WTC11 (cell line): ENCODE results near the gene CEP104. TPM values are rescaled to one million over a fixed set of nuclear protein-coding genes. Genes with fewer than 3 reads are reported as not detected.

ENCODE experiments used
- ATAC-seq: fragments of 200-7000 bp; cut with Tn5 transposase; 2 replicates; pipeline ENCODE4 v1.10.0; 2021; ENCODE audit warnings: mild to moderate bottlenecking, moderate library complexity
- CTCF ChIA-PET: fragments of 300-600 bp; sonication (Branson Sonifier 250); formaldehyde crosslinking; loops from one replicate; lab custom pipeline; 2021; ENCODE audit warnings: antibody characterized with exemption; lab: Charles Lee
- POLR2A ChIA-PET: fragments of 350-600 bp; sonication (Branson Sonifier 250); formaldehyde crosslinking; loops from one replicate; lab custom pipeline; 2021; ENCODE audit warnings: antibody characterized with exemption; lab: Charles Lee
- DNase-seq: peaks from one replicate; pipeline ENCODE4 v3.0.0; 2021; ENCODE audit warnings: low spot score
- H3K27ac Mint-ChIP-seq: 2 replicates; pipeline ENCODE4 v1.8.0; 2021; ENCODE audit warnings: mixed read lengths
- H3K27me3 Mint-ChIP-seq: 2 replicates; pipeline ENCODE4 v1.8.0; 2021; ENCODE audit warnings: low read depth, mild to moderate bottlenecking, moderate library complexity, mixed read lengths
- H3K36me3 Mint-ChIP-seq: 2 replicates; pipeline ENCODE4 v1.8.0; 2021; ENCODE audit warnings: mixed read lengths
- H3K4me1 Mint-ChIP-seq: 2 replicates; pipeline ENCODE4 v1.8.0; 2022; ENCODE audit warnings: mixed read lengths
- H3K4me3 Mint-ChIP-seq: 2 replicates; pipeline ENCODE4 v1.8.0; 2021; ENCODE audit warnings: mild to moderate bottlenecking, moderate library complexity, mixed read lengths
- H3K9me3 Mint-ChIP-seq: 2 replicates; pipeline ENCODE4 v1.8.0; 2021; ENCODE audit warnings: mixed read lengths
- CBFB ChIP-seq: sonication (generic); formaldehyde crosslinking; IDR thresholded peaks from 2 replicates; pipeline ENCODE4 v1.8.1; 2022; ENCODE audit warnings: mild to moderate bottlenecking, low read depth, missing genetic modification reagents
- CREB1 ChIP-seq: sonication (generic); formaldehyde crosslinking; IDR thresholded peaks from 2 replicates; pipeline ENCODE4 v1.8.0; 2023; ENCODE audit warnings: mild to moderate bottlenecking, missing genetic modification reagents
- ERG ChIP-seq: fragments of 250-450 bp; sonication (Bioruptor Pico); IDR thresholded peaks from 2 replicates; pipeline ENCODE4 v1.8.0; 2021; ENCODE audit warnings: mild to moderate bottlenecking
- ESRRA ChIP-seq: sonication (generic); formaldehyde crosslinking; IDR thresholded peaks from 2 replicates; pipeline ENCODE4 v1.8.1; 2022; ENCODE audit warnings: mild to moderate bottlenecking, missing genetic modification reagents, borderline replicate concordance
- FOXK1 ChIP-seq: sonication (generic); formaldehyde crosslinking; IDR thresholded peaks from 2 replicates; pipeline ENCODE4 v1.8.0; 2022; ENCODE audit warnings: mild to moderate bottlenecking, moderate library complexity, missing genetic modification reagents
- FOXP1 ChIP-seq: sonication (generic); formaldehyde crosslinking; IDR thresholded peaks from 2 replicates; pipeline ENCODE4 v1.8.0; 2022; ENCODE audit warnings: missing genetic modification reagents, mild to moderate bottlenecking, moderate library complexity, borderline replicate concordance
- HMGXB4 ChIP-seq: sonication (generic); formaldehyde crosslinking; IDR thresholded peaks from 2 replicates; pipeline ENCODE4 v1.8.1; 2023; ENCODE audit warnings: mild to moderate bottlenecking, moderate library complexity, missing genetic modification reagents
- JUN ChIP-seq: sonication (generic); formaldehyde crosslinking; IDR thresholded peaks from 2 replicates; pipeline ENCODE4 v1.8.0; 2023; ENCODE audit warnings: mild to moderate bottlenecking, missing genetic modification reagents
- MYBL2 ChIP-seq: sonication (generic); formaldehyde crosslinking; IDR thresholded peaks from 2 replicates; pipeline ENCODE4 v1.8.1; 2023; ENCODE audit warnings: mild to moderate bottlenecking, moderate library complexity, missing genetic modification reagents
- NFATC4 ChIP-seq: fragments of 250-450 bp; sonication (Bioruptor Pico); IDR thresholded peaks from 2 replicates; pipeline ENCODE4 v1.9.0; 2021; ENCODE audit warnings: mild to moderate bottlenecking
- NR2C2 ChIP-seq: sonication (generic); formaldehyde crosslinking; IDR thresholded peaks from 2 replicates; pipeline ENCODE4 v1.8.0; 2022; ENCODE audit warnings: mild to moderate bottlenecking, missing genetic modification reagents
- PRDM15 ChIP-seq: sonication (generic); formaldehyde crosslinking; IDR thresholded peaks from 2 replicates; pipeline ENCODE4 v1.8.0; 2022; ENCODE audit warnings: missing genetic modification reagents
- PRRX2 ChIP-seq: fragments of 250-450 bp; sonication (Bioruptor Pico); IDR thresholded peaks from 2 replicates; pipeline ENCODE4 v1.8.0; 2021; ENCODE audit warnings: mild to moderate bottlenecking
- ZBTB21 ChIP-seq: sonication (generic); formaldehyde crosslinking; IDR thresholded peaks from 2 replicates; pipeline ENCODE4 v1.8.1; 2023; ENCODE audit warnings: mild to moderate bottlenecking, missing genetic modification reagents, borderline replicate concordance
- ZNF138 ChIP-seq: sonication (generic); formaldehyde crosslinking; conservative IDR thresholded peaks from 2 replicates; pipeline ENCODE4 v1.8.1; 2022; ENCODE audit warnings: mild to moderate bottlenecking, moderate library complexity, missing genetic modification reagents
- ZNF219 ChIP-seq: sonication (generic); formaldehyde crosslinking; IDR thresholded peaks from 2 replicates; pipeline ENCODE4 v1.8.0; 2023; ENCODE audit warnings: missing genetic modification reagents, mild to moderate bottlenecking, borderline replicate concordance
- ZNF317 ChIP-seq: sonication (generic); formaldehyde crosslinking; IDR thresholded peaks from 2 replicates; pipeline ENCODE4 v1.8.1; 2023; ENCODE audit warnings: low read depth, mild to moderate bottlenecking, moderate library complexity, missing genetic modification reagents, borderline replicate concordance
- ZNF423 ChIP-seq: fragments of 250-450 bp; sonication (Bioruptor Pico); IDR thresholded peaks from 2 replicates; pipeline ENCODE4 v2.1.2; 2022; ENCODE audit warnings: mild to moderate bottlenecking, moderate library complexity
- ZNF512 ChIP-seq: sonication (generic); formaldehyde crosslinking; IDR thresholded peaks from 2 replicates; pipeline ENCODE4 v1.8.1; 2022; ENCODE audit warnings: missing genetic modification reagents, borderline replicate concordance
- ZSCAN18 ChIP-seq: fragments of 250-450 bp; sonication (Bioruptor Pico); IDR thresholded peaks from 2 replicates; pipeline ENCODE4 v2.1.2; 2022; ENCODE audit warnings: mild to moderate bottlenecking, moderate library complexity
- total RNA-seq: library from RNA; stranded (reverse); gene quantifications from 3 replicates; pipeline ENCODE4 v1.2.3, GENCODE V29; 2021
- TF ChIP-seq, protein P1 (sequence below): sonication (generic); formaldehyde crosslinking; IDR thresholded peaks from 2 replicates; pipeline ENCODE4 v1.8.1; 2023; ENCODE audit warnings: mild to moderate bottlenecking, missing genetic modification reagents, moderate library complexity
- TF ChIP-seq, protein P2 (sequence below): sonication (generic); formaldehyde crosslinking; IDR thresholded peaks from 2 replicates; pipeline ENCODE4 v1.8.1; 2023; ENCODE audit warnings: mild to moderate bottlenecking, missing genetic modification reagents

The CEP104 gene
- total RNA-seq, 1 experiment from 2014 or later = 38.0 TPM

DNA sequence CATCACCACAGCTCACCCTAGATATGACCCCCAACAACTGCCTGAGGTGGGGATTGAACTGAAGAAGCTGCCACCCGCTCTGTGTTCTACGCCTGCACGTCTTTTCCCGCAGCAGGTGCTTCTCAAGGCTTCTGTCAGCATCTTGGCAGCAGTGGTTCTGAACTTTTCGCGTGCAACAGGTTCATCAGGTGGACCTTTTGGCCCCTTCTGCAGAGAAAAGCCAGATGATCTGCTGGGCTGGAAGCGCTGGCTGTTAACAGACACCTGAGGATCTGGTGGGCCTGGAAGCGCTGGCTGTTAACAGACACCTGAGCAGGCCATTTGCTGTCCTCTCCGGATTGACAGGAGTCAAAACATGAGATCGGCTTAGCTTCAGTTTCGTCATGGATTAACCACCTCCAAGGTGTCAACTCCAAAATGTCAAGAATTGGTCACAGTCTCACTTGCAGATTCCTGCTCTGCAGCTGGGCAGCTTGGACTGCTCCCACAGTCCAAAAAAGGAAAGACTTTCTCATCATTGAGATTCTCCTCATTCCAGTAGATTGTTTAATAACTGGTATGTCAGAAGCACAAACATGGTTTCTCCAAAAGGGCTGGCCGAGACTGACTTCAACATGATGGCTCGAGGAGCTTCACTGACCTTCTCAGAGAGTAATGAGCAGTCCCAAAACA is 38.4 kb upstream of the CEP104 start (continued):
- TF ChIP-seq PRDM15 (CRISPR knock-in tag) = no peak
- TF ChIP-seq, protein P1, sequence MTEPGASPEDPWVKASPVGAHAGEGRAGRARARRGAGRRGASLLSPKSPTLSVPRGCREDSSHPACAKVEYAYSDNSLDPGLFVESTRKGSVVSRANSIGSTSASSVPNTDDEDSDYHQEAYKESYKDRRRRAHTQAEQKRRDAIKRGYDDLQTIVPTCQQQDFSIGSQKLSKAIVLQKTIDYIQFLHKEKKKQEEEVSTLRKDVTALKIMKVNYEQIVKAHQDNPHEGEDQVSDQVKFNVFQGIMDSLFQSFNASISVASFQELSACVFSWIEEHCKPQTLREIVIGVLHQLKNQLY (CRISPR knock-in tag) = no peak
- TF ChIP-seq, protein P2, sequence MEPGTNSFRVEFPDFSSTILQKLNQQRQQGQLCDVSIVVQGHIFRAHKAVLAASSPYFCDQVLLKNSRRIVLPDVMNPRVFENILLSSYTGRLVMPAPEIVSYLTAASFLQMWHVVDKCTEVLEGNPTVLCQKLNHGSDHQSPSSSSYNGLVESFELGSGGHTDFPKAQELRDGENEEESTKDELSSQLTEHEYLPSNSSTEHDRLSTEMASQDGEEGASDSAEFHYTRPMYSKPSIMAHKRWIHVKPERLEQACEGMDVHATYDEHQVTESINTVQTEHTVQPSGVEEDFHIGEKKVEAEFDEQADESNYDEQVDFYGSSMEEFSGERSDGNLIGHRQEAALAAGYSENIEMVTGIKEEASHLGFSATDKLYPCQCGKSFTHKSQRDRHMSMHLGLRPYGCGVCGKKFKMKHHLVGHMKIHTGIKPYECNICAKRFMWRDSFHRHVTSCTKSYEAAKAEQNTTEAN (CRISPR knock-in tag) = no peak
- TF ChIP-seq NFATC4 (CRISPR knock-in tag) = no peak
- no peak for TF ChIP-seq ZNF512 (CRISPR knock-in tag)

DNA sequence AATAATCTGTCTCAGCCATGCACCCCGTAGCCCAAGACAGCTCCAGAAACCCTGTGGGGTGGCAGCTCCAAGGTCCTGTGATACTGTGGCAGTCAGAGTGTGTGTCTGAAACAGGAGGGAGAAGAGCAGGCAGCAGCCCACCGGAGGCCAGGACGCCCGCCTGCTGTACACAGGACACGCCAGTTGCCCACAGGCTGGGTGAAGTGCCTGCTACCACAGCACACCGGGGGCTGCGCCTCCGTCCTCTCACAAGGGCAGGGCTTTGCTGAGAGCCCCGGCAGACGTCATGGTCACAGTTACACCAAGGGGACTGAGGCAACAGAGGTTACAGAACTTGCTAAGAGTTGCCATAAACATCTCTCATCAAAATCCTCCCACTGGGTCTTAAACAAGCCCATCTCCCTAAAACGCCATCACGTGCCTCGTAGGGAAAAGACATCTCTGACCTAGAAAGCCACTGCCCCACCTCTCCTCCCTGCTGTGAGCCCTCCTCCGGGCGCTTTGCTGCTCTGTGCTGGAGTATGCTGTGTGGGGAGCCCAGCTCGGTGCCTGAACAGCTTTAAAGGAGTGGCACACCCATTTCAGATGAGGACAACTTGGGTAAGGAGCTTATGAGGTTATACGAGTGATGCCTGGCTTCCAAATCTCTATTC is 37.7 kb upstream of the CEP104 start:
- no peak overlapping the region for H3K4me3 Mint-ChIP-seq
- peaks cover 16% of the 10 kb centered on the region for H3K9me3 Mint-ChIP-seq
- H3K4me1 Mint-ChIP-seq = peaks cover 12% of the 10 kb centered on the region
- no peaks in the 10 kb centered on the region for H3K27me3 Mint-ChIP-seq
- CTCF ChIA-PET = no interaction called here
- H3K36me3 Mint-ChIP-seq = peaks cover 32% of the 10 kb centered on the region
- DNase-seq = no peak
- no peak for ATAC-seq
- POLR2A ChIA-PET = no interaction called here
- no peak overlapping the region for H3K27ac Mint-ChIP-seq
- no peak for TF ChIP-seq ZBTB21 (CRISPR knock-in tag)
- no peak for TF ChIP-seq HMGXB4 (CRISPR knock-in tag)
- no peak for TF ChIP-seq CBFB (CRISPR knock-in tag)
- TF ChIP-seq ZNF138 (CRISPR knock-in tag) = no peak
- TF ChIP-seq FOXK1 = no peak
- TF ChIP-seq ZSCAN18 = no peak
- TF ChIP-seq CREB1 (CRISPR knock-in tag) = no peak
- TF ChIP-seq FOXP1 (CRISPR knock-in tag) = no peak
- no peak for TF ChIP-seq JUN (CRISPR knock-in tag)
- TF ChIP-seq NR2C2 (CRISPR knock-in tag) = no peak
- TF ChIP-seq MYBL2 (CRISPR knock-in tag) = no peak
- no peak for TF ChIP-seq ZNF423 (CRISPR knock-in tag)
- TF ChIP-seq ZNF317 (CRISPR knock-in tag) = no peak
- TF ChIP-seq PRRX2 (CRISPR knock-in tag) = no peak
- no peak for TF ChIP-seq ZNF219 (CRISPR knock-in tag)
- TF ChIP-seq ESRRA = no peak
- TF ChIP-seq ERG (CRISPR knock-in tag) = no peak
